Posterior cingulate gyrus (tissue), 11 donors: Measurements from ENCODE around the gene RNGTT.
"Not testable (repeated sequence)": the region's sequence is repeated elsewhere in the genome, so short reads cannot be mapped to it uniquely, and the experiment has no call there.

ENCODE experiments used
- DNase-seq, 10 donors: peaks; one replicate each; pipeline versions ENCODE4 v3.0.0 to v3.0.0-alpha.2; 2020 to 2021; ENCODE audit warnings: mixed read lengths in 3 of 10
- intact Hi-C: fragments of 100-400 bp; cut with DNase I; formaldehyde crosslinking; loops from one replicate; pipeline ENCODE4 v1.15.1; 2023

Gene RNGTT

GRCh38 chr6:88833071-88833470 lies 130.3 kb downstream of the RNGTT start:
- DNase-seq, intact Hi-C loops: not testable (repeated sequence)

- intact Hi-C loops, DNase-seq: not testable (repeated sequence)
These were observed 135.8 kb downstream of the RNGTT start for GRCh38 chr6:88827599-88827998.

- intact Hi-C loops = no loop called here
These were observed 137.6 kb downstream of the RNGTT start for GRCh38 chr6:88825856-88826255.

GRCh38 chr6:88823998-88824397 lies 139.4 kb downstream of the RNGTT start:
- no peak for DNase-seq
- intact Hi-C loops = no loop called here

More at GRCh38 chr6:88825856-88826255, 137.6 kb downstream of the RNGTT start:
- no peak for DNase-seq

- intact Hi-C loops = no loop called here
These were observed 147.9 kb downstream of the RNGTT start for GRCh38 chr6:88815491-88815890.

GRCh38 chr6:88814909-88815308 lies 148.5 kb downstream of the RNGTT start:
- intact Hi-C loops = no loop called here
- no peak for DNase-seq

More at GRCh38 chr6:88815491-88815890, 147.9 kb downstream of the RNGTT start:
- DNase-seq = no peak

GRCh38 chr6:88813045-88813444 lies 150.4 kb downstream of the RNGTT start:
- no peak for DNase-seq
- intact Hi-C loops = no loop called here

- no peak for DNase-seq
- intact Hi-C loops = no loop called here
These were observed 152.7 kb downstream of the RNGTT start for GRCh38 chr6:88810701-88811100.

GRCh38 chr6:88810089-88810488 lies 153.3 kb downstream of the RNGTT start:
- intact Hi-C loops = no loop called here

GRCh38 chr6:88808381-88808780 lies 155.0 kb downstream of the RNGTT start:
- DNase-seq = no peak
- intact Hi-C loops = no loop called here

More at GRCh38 chr6:88810089-88810488, 153.3 kb downstream of the RNGTT start:
- DNase-seq = no peak

GRCh38 chr6:88807622-88808021 lies 155.8 kb downstream of the RNGTT start:
- DNase-seq = no peak

GRCh38 chr6:88806728-88807127 lies 156.7 kb downstream of the RNGTT start:
- intact Hi-C loops = no loop called here
- DNase-seq = no peak

More at GRCh38 chr6:88807622-88808021, 155.8 kb downstream of the RNGTT start:
- intact Hi-C loops = no loop called here

- DNase-seq = no peak
- intact Hi-C loops = no loop called here
These were observed 158.7 kb downstream of the RNGTT start for GRCh38 chr6:88804701-88805100.

- intact Hi-C loops = loop anchor here (10.0 kb wide), 1 partner anchor 861 kb away; no protein-coding TSS in a partner anchor
- no peak for DNase-seq
These were observed 177.9 kb downstream of the RNGTT start for GRCh38 chr6:88785478-88785877.

GRCh38 chr6:88780714-88781389 lies 182.6 kb downstream of the RNGTT start:
- intact Hi-C loops = loop anchor here (10.0 kb wide), 1 partner anchor 856 kb away; no protein-coding TSS in a partner anchor
- DNase-seq = peak in 4 of 10 donors; percentile 21 to 39 (median 24)

- DNase-seq = no peak
- intact Hi-C loops = no loop called here
These were observed 187.4 kb downstream of the RNGTT start for GRCh38 chr6:88775866-88776571.

GRCh38 chr6:88768114-88768513 lies 195.3 kb downstream of the RNGTT start:
- intact Hi-C loops, DNase-seq: not testable (repeated sequence)

GRCh38 chr6:88764081-88764480 lies 199.3 kb downstream of the RNGTT start:
- DNase-seq = no peak
- intact Hi-C loops = no loop called here

GRCh38 chr6:88763160-88763559 lies 200.3 kb downstream of the RNGTT start:
- no peak for DNase-seq
- intact Hi-C loops = no loop called here

GRCh38 chr6:88761237-88762031 lies 202.0 kb downstream of the RNGTT start:
- peak in 1 of 10 donors; percentile 10 for DNase-seq
- intact Hi-C loops = no loop called here

GRCh38 chr6:88760091-88760490 lies 203.3 kb downstream of the RNGTT start:
- no peak for DNase-seq
- intact Hi-C loops = no loop called here
